GM19468 (cell line): ENCODE measurements around the gene ZNF678.

Experiments used
- ATAC-seq: cut with Tn5 transposase; IDR thresholded peaks from one replicate; pipeline ENCODE4 v1.9.1; 2021; ENCODE audit warnings: mild to moderate bottlenecking, moderate library complexity, moderate number of reproducible peaks; ENCODE audit not compliant: unreplicated experiment; ENCODE audit errors: extremely low read depth

The ZNF678 gene

DNA sequence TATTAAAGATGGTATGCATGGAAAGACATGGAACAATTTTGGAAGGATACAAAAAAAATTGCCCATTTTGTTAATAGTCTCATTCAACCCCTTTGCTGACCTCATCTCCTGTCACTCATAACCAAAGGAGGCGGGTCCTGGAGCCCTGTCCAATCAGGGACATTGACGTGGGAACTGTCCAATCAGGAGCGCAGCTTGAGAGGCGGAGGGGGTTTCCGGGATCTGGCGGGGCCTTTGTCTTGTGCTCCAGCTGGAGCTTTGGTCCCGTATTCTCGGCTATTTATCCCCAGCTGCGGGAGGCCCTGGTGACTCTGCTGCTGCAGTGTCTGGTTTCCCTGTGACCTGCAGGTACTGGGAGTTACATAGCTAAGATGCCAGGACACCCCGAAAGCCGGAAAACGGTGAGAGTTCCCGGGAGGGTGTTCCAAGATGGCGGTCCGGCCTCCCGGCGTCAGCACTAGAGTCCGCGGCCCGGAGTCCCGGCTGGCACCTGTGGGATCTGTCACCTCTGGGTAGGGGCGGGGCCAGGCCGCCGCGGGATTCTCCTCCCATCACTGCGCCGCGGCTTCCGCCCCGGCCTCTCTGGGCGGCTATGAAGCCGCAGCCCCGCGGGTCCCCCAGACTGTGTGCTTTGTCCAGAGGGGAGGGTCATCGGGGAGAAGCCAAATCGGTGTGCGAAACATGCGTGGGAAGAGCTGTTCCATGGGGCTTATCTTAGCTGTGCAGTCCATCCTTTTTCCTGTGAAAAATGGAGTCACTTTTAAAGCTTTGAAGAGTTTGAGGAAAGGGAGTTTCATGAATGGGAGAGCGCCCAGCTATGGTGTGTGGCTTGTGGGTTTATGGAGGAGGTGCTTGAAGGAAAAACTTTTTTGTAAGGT is at the start of gene ZNF678:
TSS of gene ZNF678 (plus strand) at position 233 of the 878 bp plus-strand sequence. CDS start 87,436 bp downstream, outside the sequence.
- ATAC-seq: peak; percentile 90

DNA sequence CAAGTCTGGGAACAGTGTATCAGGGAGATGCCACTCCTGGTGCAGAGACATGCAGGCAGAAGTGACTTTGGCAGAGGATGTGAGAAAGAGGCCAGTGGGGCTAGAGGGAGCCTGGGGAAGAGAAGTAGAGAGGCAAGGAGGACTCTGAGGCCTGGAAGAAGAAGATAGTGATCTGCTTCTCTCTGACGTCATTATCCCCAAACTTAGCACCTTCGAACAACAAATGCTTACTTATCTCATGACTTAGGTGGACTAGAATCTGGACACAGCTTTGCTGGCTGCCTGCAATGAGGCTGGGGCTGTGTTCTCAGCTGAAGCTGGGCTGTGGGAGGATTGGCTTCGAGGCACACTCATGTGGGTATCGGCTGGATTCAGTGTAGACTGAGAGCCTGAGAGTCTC is 44.5 kb upstream of the ZNF678 start:
- ATAC-seq: no peak

DNA sequence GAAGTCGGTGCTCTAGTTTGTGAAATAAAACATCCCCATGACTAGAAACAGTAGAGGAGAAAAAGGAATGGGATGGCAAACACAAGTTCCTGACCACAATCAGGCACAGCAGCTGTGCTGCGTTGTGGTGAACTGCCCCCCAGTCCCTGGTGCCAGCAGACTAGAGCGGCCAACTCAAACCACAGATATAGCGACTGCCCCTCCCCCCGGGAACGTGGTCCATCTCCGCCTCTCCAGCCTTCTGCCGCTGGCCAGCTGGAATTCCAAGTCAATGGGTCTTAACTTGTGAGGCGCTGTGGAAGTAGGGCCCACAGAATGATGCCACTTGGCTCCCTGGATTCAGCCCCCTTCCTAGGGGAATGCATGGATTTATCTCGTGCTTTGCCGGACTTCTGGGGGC is 41.6 kb upstream of the ZNF678 start:
- ATAC-seq: no peak

DNA sequence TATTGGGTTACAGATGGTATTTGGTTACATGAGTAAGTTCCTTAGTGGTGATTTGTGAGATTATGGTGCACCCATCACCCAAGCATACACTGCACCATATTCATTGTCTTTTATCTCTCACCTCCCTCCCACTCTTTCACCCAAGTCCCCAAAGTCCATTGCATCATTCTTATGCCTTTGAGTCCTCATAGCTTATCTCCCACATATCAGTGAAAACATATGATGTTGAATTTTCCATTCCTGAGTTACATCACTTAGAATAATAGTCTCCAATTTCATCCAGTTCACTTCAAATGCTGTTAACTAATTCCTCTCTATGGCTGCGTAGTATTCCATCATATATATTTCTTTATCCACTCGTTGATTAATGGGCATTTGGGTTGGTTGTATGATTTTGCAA is 36.8 kb upstream of the ZNF678 start:
- no peak for ATAC-seq

DNA sequence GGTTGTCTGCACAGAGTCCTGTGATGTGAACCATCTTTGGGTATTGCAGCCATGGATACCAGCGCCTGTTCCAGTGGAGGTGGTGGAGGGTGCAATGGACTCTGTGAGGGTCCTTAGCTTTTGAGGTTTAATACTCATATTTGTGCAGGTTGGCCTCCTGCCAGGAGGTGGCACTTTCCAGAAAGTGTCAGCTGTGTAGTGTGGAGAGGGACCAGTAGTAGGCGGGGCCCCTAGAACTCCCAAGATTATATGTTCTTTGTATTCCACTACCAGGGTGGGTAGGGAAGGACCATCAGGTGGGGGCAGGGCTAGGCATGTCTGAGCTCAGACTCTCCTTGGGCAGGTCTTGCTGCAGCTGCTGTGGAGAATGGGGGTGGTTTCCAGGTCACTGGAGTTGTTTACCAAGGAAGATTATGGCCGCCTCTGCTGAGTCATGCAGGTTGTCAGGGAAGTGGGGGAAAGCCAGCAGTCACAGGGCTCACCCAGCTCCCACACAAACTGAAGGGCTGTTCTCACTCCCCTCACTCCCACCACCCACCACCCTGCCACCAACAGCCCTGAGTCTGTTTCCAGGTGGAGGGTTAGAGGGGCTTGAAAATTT is 31.2 kb upstream of the ZNF678 start:
- ATAC-seq: no peak

DNA sequence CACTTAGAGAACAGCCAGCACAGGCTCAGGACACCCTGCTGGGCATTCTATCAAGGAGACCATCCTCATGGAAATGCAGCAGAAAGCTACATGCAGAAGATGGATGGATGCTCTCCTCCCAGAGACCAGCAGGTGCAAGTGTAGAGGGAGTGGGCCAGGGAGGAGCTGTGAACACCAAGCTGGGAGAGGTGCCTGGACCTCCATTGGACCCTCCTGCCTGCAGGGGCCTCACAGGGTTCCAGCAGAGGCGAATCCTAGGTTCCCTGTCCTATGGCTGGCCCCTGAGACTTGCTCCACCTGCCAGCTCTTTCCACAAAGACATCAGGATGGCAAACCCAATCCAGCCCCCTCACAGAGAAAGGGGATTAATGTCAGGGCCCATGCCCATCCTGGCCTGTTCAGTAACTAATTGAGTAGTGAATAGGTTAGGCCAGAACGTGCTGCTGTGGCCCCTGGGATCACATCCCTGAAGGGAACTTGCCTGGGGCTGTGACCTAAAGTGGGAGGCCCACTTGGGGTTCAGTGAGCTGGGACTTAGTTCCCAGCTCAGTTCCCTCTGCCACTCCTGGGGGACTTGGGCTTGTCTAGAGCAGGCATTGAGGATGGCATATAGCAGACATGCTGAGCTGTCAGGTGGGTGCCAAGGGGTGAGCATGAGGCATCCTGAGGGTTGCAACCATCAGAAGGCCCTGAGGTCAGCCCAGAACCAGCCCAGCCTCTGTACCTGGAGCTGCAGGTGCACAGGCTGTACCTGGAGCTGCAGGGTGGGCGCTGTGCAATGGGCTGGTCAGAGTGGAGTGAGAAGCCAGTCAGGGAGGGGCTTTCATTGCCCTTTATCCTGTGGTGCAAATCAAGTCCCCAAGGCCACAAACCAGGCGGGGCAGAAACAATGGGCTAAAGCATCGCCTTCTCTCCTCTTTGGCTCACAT is 22.9 kb upstream of the ZNF678 start:
- ATAC-seq: no peak

DNA sequence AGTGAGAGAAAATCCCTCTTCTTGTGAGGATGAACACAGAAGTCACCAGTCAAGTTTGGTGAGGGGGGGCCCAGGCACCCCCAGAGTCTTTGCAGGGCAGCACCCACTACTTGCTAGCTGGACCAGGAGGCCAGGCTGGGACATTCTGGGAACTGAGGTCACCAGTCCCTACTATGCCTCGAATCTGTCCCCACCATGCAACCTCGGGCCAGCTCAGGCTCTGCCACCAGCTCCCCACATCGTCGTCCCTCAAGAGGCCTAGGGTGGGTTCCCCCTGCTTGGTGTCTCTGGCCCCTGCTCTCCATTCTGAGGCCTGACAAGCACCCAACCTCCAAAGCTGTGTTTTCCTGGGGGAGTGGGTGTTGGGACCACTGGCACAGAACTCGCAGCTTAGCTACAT is 22.2 kb upstream of the ZNF678 start:
- ATAC-seq: no peak

DNA sequence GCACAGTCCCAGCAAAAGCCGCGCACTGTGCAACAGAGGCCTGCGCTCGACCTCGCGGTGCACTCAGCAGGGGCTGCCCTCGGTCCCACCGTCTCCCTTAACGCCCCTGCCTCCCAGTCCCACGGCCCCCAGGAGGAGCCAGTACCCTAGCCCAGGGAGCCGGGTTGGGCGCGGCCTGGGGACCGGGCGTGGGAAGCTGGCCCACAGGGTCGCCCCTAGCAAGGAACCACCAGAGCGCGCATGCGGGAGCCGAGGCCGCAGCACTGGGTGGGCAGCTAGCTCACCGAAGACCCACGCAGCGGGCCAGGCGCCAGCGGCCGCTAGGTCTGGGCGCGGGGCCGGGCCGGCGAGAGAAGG is 21.6 kb upstream of the ZNF678 start:
- ATAC-seq: no peak

DNA sequence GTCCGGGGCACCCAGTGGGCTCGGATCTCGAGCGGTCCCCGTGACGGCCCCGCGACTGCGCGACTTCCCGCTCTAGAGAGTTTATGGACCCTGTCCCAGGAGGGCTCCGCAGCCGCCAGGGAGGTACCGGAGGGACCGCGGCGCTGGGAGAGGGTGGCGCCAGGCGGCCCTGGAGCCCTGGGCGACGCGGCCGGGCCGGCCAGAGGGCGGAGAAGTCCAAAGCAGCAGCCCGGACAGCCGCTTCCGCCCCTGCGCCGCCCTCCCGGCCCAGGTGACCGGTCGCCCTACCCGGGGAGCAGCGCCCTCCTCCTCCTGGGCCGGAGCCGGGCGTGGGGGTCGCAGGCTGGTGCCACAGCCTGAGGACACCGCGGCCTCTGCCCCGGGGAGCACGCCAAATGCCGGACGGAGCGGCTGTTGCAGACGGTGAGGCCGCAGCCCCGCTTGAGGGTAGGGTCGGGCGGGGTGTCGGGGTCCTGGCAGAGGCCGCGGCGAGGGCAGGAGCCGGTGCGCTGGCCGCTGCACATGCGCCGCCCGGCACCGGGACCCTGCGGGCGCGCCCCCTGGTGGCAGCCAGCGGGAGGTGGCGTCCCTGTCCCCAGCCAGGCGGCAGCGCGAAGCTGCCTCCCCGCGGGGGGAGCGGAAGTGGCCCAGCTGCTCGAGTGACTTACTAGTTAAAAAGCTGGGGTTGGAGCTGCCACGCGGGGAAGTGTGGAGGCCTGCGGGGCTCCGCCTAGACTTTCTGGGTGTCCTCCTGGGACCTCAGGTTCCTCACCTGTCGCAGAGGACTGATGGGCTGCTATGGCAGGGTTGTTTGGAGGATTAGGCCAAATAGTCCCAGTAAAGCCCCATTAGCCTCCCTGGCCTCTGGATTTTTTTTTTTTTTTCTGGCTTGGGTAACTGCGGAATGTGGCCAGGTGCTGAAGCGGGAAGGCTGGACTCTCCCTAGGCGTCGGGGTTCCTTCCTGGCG is 20.9 kb upstream of the ZNF678 start:
- ATAC-seq: peak; percentile 97

DNA sequence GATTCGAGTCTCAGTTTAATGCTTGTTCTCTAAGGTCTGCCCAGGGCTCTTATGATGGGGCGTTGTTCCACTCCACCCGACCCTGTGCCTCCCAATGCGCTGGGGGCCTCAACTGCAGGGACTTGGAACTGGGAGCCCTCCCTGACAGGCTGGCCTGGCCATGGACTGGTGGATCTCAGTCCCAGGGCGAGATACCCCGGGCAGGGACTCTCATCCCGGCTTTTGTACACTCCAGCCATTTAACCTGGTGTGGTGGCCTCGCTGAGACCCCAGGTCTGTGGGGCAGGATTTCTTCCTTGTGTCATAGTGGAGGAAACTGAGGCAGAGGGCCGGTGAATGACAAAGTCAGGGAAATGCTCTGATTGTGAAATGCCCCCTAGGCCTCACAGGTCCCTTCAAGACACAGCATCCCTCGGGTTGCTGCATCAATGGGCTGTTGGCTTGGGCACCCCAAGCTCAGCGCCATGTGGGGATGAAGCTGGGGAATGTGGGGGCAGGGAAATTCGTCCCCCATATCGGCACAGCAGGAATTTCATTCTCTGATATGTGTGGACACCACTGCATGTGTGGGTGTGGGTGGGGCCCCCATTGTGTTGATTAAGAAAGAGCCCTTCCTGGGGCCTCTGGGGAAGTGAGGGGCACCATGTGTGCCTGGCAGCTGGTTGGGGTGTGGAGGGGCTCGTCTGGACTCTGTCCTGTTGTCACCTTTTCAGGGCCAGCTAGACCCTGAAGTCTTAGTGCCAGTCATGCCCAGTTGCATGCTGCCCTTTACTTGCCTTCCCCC is 19.9 kb upstream of the ZNF678 start:
- no peak for ATAC-seq

DNA sequence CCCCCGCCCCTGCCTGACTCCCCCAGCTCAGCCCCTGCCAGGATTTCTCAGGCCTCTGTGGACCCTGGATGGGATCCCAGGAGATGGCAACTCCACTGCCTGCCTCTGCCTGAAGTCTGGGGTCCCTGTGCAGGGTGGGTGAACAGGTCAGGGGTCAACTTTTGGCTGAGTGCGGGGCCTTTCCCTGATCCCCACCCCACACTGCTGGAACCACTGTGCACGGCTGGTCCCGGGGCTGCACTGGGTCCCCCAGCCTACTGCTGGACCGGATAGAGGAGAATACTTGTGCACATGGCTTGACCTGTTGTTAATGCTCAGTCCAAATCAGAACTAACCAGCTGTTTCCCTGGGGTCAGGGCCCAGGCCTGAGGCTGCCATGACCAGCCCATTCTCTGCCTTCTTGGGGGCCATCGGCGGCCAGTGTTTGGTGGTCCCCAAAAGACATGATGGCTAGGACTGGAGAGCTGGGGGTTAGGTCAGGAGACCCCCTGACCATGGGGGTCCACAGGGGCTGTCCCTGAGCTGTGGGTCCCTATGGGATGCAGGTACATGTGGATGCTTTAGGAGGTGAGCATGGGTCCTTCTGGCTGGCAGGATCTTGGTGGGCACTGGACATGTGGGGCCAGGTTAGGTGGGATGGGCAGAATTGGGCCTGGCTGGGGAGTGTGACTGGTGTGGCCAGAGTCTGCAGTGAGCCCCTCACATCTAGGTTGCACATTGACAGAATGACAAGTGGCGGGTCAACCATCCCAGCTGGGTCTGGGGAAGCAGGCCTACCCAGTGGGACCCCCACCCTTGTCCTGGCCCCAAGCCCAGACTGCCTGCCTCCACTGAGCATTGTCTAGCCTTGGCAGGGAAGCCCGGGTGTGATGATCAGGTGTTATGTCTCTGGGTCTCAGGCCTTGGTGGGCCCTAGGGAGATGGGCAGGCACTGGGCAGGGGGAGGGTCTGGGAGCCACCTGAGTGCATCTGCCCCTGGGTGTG is 19.0 kb upstream of the ZNF678 start:
- ATAC-seq: no peak

DNA sequence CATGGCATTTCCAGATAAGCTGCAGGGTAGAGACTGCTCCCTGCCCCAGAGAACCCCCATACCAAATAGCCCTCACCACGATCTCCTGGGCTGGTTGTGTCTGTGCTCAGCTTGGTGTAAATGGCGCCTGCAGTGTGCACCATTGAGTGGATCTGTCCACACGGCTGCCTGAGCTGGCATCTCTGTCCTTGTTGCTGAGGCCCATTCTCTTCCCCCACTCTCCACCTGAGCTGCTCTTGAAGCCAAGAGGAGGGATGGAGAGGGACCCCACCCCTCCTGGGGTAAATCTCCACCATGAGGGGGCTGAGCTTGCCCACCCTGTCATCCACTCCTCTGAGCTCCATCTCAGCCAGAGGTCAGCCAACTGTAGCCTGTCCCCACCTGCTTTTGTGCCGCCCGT is 18.0 kb upstream of the ZNF678 start:
- no peak for ATAC-seq

DNA sequence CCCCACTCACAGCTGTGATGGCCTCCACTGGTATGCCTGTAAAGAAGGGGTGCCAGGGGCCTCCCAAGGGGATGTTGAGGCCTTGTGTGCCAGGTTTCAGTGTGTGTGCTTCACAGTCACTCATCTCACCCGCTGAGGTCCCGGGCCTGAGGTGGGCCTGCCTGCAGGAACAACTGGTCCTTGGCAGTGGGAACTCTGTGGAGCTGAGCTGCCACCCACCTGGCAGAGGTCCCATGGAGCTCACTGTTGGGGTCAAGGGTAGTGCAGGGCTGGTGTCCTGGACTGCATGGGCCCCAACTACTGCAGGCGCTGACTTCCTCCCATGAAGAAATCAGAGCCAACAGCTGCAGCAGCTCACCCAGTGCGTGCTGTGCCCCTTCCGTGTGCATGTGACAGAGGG is 17.3 kb upstream of the ZNF678 start:
- no peak for ATAC-seq

DNA sequence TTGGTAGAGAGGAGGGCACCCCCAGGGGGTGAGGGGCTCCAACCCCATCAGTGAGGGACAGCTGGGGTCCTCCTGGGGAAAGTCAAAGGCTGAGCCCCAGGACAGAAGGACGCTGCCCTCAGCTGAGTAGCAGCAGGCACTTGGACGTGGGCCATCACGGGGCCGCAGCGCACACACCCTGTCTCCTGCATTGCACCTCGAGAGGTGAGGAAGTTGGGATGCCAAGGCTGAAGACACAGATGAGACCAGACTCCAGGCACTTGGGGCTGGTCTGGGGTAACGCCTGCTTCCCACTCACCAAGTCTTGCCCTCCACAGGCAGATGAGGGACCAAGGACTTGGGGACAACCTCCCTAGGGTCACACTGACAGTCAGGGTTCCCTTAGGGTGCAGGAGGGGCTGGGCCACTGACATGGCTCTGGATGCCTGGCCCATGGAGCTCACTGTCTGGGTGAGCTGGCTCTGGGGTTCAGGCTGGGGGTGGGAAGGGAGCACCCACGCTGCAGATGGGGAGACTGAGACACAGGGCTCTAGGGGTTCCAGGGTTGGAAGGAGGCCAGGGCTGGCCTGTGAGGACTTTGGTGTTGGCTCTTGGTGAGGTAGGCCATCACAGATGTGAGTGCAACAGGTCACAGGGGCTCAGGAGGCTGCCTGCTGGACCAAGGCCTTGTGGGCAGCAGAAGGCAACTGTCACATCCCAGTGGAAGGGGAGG is 16.6 kb upstream of the ZNF678 start:
- no peak for ATAC-seq

DNA sequence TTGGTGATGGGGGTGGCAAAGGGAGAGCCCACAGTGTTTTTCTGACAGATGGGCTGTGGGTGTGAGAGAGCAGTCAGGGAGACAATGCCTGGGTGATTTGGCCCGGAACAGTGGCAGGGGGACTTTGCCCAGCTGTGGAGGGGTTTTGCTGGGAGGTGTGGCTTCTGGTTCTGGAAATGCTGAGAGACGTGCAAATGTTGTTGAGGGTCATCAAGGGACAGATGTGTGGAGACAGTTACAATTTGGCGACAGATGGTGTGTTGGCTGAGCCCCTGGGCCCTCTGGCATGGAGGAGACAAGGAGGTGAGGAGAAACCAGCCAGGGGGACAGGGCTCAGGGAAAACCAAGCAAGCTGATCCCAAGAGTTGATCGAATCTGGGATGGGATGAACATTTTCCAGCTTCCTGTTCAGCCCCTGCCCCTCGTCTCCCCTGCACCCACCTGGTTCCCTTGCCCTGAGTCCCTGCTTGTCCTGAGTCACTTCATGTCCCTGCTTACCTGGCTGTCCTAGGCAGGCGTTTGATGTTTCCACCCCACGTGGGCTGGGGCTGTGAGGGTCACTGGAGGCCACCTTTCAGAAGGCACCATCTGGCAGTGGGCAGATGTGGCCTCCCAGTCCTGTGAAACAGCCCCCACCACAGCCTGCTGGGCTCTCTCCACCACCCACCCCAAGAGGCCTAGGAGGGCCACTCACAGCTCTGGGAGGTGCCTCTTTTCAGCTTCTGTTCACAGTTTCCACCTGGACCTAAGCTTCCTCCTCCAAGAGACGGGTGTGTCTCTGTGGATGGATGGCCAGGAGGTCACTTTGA is 15.8 kb upstream of the ZNF678 start:
- ATAC-seq: no peak

DNA sequence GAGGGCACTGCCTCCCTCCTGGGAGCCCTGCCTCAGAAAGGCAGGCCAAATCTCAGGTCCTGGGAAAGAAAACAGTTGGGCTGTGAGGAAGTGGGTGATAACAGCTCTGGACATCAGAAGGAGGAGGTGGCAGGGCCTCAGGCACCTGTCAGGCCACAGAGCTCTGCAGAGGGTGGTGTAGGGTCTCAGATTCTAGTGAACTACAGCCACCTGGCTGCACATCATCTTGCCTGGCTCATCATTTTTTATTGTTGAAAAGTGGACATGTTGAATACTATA is 15.3 kb upstream of the ZNF678 start:
- ATAC-seq: no peak

DNA sequence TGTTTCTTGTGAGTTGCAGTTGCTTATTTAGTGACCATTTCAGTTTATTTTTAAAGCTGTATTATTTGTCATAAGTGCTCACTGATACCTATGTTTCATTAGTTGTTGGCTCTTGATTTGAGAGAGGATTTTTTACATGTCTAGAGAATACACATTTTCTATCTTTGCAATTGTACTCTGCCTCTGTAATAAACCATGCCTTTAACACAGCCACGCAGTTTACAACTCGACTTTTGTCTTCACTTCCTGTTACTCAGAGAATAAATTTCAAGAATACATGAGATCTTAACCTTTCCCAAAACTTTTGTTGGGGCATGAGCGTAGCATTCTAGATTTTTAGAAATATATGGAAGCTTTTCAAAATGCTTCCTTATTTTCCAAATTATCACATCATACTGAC is 14.9 kb upstream of the ZNF678 start:
- ATAC-seq: no peak
